Mesenchymal stem cell (in vitro differentiated cells and primary cell): ENCODE results near the gene TAS1R1.

ENCODE experiments used
- DNase-seq: peaks from one replicate; pipeline ENCODE4 v3.0.0-alpha.2; 2013
- H2AFZ ChIP-seq: one replicate; pipeline ENCODE4 v1.6.1; 2013; ENCODE audit warnings: low read depth, mild to moderate bottlenecking, control low read depth, inconsistent platforms, low read length, moderate library complexity
- H2AK5ac ChIP-seq: 2 replicates; pipeline ENCODE4 v1.6.1; 2013; ENCODE audit warnings: low read length, moderate library complexity, mild to moderate bottlenecking, inconsistent platforms; ENCODE audit not compliant: severe bottlenecking
- H2BK120ac ChIP-seq: one replicate; pipeline ENCODE4 v1.6.1; 2013; ENCODE audit warnings: low read depth, mild to moderate bottlenecking, inconsistent platforms, low read length, moderate library complexity
- H2BK12ac ChIP-seq, 2 experiments: one replicate each; pipeline ENCODE4 v1.6.1; 2013; ENCODE audit warnings: inconsistent platforms in 2 of 2, low read length in 2 of 2, mild to moderate bottlenecking in 2 of 2, moderate library complexity in 2 of 2, control low read depth in 1 of 2
- H2BK15ac ChIP-seq: one replicate; pipeline ENCODE4 v1.6.1; 2013; ENCODE audit warnings: mild to moderate bottlenecking, low read depth, inconsistent platforms; ENCODE audit not compliant: poor library complexity, severe bottlenecking
- H2BK5ac ChIP-seq: 2 replicates; pipeline ENCODE4 v1.6.1; 2013; ENCODE audit warnings: low read depth, mild to moderate bottlenecking, low read length, control low read depth, inconsistent platforms; ENCODE audit not compliant: poor library complexity, severe bottlenecking
- H3K14ac ChIP-seq, 2 experiments: one replicate each; pipeline ENCODE4 v1.6.1; 2013; ENCODE audit warnings: inconsistent platforms in 2 of 2, low read length in 2 of 2, control low read depth in 1 of 2, mild to moderate bottlenecking in 1 of 2, moderate library complexity in 1 of 2
- H3K18ac ChIP-seq, 2 experiments: one replicate each; pipeline ENCODE4 v1.6.1; 2013; ENCODE audit warnings: inconsistent platforms in 2 of 2, low read length in 2 of 2, control low read depth in 1 of 2, low read depth in 1 of 2, mild to moderate bottlenecking in 1 of 2
- H3K23ac ChIP-seq, 2 experiments: one replicate each; pipeline ENCODE4 v1.6.1; 2013; ENCODE audit warnings: inconsistent platforms in 2 of 2, low read length in 2 of 2, mild to moderate bottlenecking in 2 of 2, moderate library complexity in 2 of 2, control low read depth in 1 of 2
- H3K27ac ChIP-seq: 2 replicates; pipeline ENCODE4 v1.5.1; 2013; ENCODE audit warnings: mild to moderate bottlenecking, moderate library complexity, low read length, control low read depth, inconsistent platforms; ENCODE audit not compliant: poor library complexity, severe bottlenecking
- H3K27me3 ChIP-seq, 2 experiments: 2 replicates each; pipeline versions ENCODE4 v1.6.1 to v1.7.0; 2013; ENCODE audit warnings: low read length in 2 of 2, mild to moderate bottlenecking in 2 of 2, moderate library complexity in 2 of 2, control low read depth in 1 of 2, inconsistent platforms in 1 of 2; ENCODE audit not compliant: control insufficient read depth in 1 of 2, insufficient read depth in 1 of 2
- H3K36me3 ChIP-seq, 2 experiments: 2 replicates each; pipeline versions ENCODE4 v1.6.1 to v1.7.0; 2013; ENCODE audit warnings: low read length in 2 of 2, control low read depth in 1 of 2, inconsistent platforms in 1 of 2, low read depth in 1 of 2, mild to moderate bottlenecking in 1 of 2; ENCODE audit not compliant: insufficient read depth in 2 of 2, control insufficient read depth in 1 of 2
- H3K4ac ChIP-seq, 2 experiments: one replicate each; pipeline ENCODE4 v1.6.1; 2013; ENCODE audit warnings: inconsistent platforms in 2 of 2, low read length in 2 of 2, mild to moderate bottlenecking in 2 of 2, moderate library complexity in 2 of 2, control low read depth in 1 of 2, low read depth in 1 of 2
- H3K4me1 ChIP-seq: 2 replicates; pipeline ENCODE4 v1.6.1; 2013; ENCODE audit warnings: low read depth, low read length, control low read depth; ENCODE audit not compliant: control insufficient read depth, insufficient read depth
- H3K4me2 ChIP-seq: 2 replicates; pipeline ENCODE4 v1.6.1; 2013; ENCODE audit warnings: low read length, mild to moderate bottlenecking, inconsistent platforms; ENCODE audit not compliant: poor library complexity, severe bottlenecking
- H3K4me3 ChIP-seq, 2 experiments: 2 replicates each; pipeline versions ENCODE4 v1.5.1 to v1.7.0; 2013; ENCODE audit warnings: low read length in 2 of 2, mild to moderate bottlenecking in 2 of 2, control low read depth in 1 of 2, low read depth in 1 of 2; ENCODE audit not compliant: insufficient read depth in 1 of 2
- H3K79me1 ChIP-seq: replicated peaks from 2 replicates; pipeline ENCODE4 v1.6.1; 2013; ENCODE audit warnings: mild to moderate bottlenecking, control low read depth, low read length, inconsistent platforms; ENCODE audit not compliant: poor library complexity, severe bottlenecking
- H3K9ac ChIP-seq: 2 replicates; pipeline ENCODE4 v1.7.0; 2013; ENCODE audit warnings: mild to moderate bottlenecking, low read length, moderate library complexity
- H3K9me3 ChIP-seq: 2 replicates; pipeline ENCODE4 v1.7.0; 2013; ENCODE audit warnings: mild to moderate bottlenecking, low read length; ENCODE audit not compliant: control insufficient read depth
- H4K8ac ChIP-seq: one replicate; pipeline ENCODE4 v1.6.1; 2013; ENCODE audit warnings: inconsistent platforms, mild to moderate bottlenecking, low read length, moderate library complexity
- H4K91ac ChIP-seq: one replicate; pipeline ENCODE4 v1.6.1; 2013; ENCODE audit warnings: mild to moderate bottlenecking, low read length, inconsistent platforms
- WGBS: methylation state at CpG from one replicate; pipeline ENCODE4 v1.1.7; 2013; ENCODE audit warnings: mixed read lengths; 5-methylcytosine and 5-hydroxymethylcytosine counted together

The TAS1R1 gene

DNA sequence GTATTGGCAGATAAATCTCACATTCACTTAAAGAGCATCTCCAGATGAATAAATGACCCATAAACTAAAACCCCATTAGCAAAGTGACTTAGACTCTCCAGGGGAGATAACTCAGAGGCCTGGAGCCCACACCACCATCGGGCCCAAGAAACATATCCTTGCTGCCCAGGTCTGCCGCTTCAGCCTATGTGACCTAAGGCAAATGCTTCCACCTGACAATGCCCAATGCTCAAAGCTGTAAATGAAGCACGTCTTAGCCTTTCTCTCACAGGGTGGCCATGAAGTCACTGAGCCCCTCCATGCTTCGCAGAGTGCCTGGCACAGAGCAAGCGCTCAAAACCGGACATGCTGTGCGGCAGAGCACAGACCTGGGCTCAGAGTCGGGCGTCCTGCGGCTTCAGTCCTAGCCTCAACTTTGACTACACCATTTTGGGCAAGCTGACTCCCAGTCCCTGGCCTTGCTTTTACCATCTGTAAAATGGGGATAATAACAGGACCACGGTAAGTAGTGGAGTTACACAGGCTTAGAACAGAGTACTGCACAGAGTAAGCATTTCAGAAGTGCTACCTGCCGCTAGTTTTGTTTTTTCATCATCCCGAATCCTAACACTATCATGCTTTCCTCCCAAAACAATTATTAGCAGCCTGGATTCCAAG is 24.5 kb upstream of the TAS1R1 start:
- H2BK15ac ChIP-seq: no peak overlapping the region
- H3K4me3 ChIP-seq: no peak overlapping the region
- no peak overlapping the region for H3K4me2 ChIP-seq
- H3K18ac ChIP-seq: no peak overlapping the region
- no peaks in the 10 kb centered on the region for H3K9me3 ChIP-seq
- no peak overlapping the region for H4K91ac ChIP-seq
- H3K36me3 ChIP-seq: peaks cover 60 to 76% of the 10 kb centered on the region in 2 experiments
- no peak overlapping the region for H3K27ac ChIP-seq
- no peak overlapping the region for H4K8ac ChIP-seq
- H2BK5ac ChIP-seq: no peak overlapping the region
- no peaks in the 10 kb centered on the region for H3K27me3 ChIP-seq
- no peak overlapping the region for H2AFZ ChIP-seq
- H3K79me1 ChIP-seq: peaks cover 25% of the 10 kb centered on the region
- H3K4ac ChIP-seq: no peak overlapping the region
- H3K4me1 ChIP-seq: peaks cover 2% of the 10 kb centered on the region
- H2BK12ac ChIP-seq: no peak overlapping the region
- no peak overlapping the region for H2AK5ac ChIP-seq
- no peak overlapping the region for H3K9ac ChIP-seq
- H3K23ac ChIP-seq: no peak overlapping the region
- H2BK120ac ChIP-seq: no peak overlapping the region
- DNase-seq: no peak
- 99% methylated on average over 12 of the region's 13 CpGs for WGBS
- no peak overlapping the region for H3K14ac ChIP-seq

DNA sequence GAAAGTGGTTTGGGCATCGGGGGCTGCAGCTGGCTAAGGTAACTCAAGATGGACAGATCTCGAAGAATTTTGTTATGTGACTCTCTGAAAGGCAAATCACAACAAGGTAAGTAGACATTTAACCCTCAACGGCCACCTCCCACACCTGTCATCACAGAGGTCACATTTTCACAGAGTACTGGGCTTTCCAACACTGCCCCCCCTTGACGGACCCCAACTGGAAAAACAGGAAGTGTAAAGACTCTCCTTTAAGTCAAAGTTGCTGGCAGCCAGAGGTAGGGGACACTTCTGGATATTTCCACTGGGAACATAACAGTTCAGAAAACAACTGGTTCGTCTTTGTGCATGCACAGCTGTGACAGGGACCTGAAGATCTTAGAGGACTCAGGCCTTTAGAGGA is 23.1 kb upstream of the TAS1R1 start:
- 90% methylated on average over 5 of the region's 5 CpGs for WGBS

DNA sequence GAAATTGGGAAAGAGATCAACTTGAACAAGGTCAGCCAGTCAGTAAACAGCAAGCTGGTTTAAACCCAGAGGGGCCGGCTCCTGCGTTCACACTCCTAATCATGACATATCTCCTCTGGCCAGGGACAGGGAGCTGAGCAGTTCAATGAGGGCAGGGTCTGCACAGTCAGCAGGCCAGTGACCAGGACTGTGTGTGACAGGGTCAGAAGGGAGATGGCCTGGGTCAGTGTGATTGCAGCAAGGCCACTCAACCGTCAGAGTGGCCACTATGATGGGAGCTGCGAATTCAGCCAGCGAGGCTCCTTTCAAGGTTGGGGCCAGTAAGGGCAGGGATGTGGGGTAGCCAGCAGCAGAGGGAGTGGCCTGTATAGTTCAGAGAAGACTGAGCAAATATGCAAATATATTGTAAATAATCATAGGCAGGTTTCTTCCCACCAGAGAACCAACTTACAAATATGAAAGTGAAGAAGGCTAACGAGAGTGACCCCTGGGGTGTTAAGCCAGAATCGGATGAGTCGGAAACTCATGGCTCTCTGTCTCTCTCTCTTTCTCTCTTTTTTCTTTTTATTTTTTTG is 20.8 kb upstream of the TAS1R1 start:
- no peak overlapping the region for H2AFZ ChIP-seq
- peaks cover 37 to 58% of the 10 kb centered on the region in 2 experiments for H3K36me3 ChIP-seq
- no peak overlapping the region for H2BK12ac ChIP-seq
- H3K27ac ChIP-seq: no peak overlapping the region
- no peak overlapping the region for H3K23ac ChIP-seq
- peaks cover 3% of the 10 kb centered on the region for H3K4me1 ChIP-seq
- H3K4me2 ChIP-seq: no peak overlapping the region
- no peak overlapping the region for H3K9ac ChIP-seq
- no peak for DNase-seq
- no peaks in the 10 kb centered on the region for H3K9me3 ChIP-seq
- no peak overlapping the region for H2BK5ac ChIP-seq
- peaks cover 14% of the 10 kb centered on the region for H3K79me1 ChIP-seq
- H3K4ac ChIP-seq: no peak overlapping the region
- H2BK15ac ChIP-seq: no peak overlapping the region
- no peak overlapping the region for H4K8ac ChIP-seq
- H4K91ac ChIP-seq: no peak overlapping the region
- H3K18ac ChIP-seq: no peak overlapping the region
- no peak overlapping the region for H2BK120ac ChIP-seq
- H2AK5ac ChIP-seq: no peak overlapping the region
- 98% methylated on average over 8 of the region's 8 CpGs for WGBS
- H3K4me3 ChIP-seq: no peak overlapping the region
- no peaks in the 10 kb centered on the region for H3K27me3 ChIP-seq
- H3K14ac ChIP-seq: no peak overlapping the region

More for the DNA sequence above, 23.1 kb upstream of the TAS1R1 start:
- Histone ChIP-seq H2BK12ac (no peak overlapping the region), H2BK5ac (no peak overlapping the region), H2AFZ (no peak overlapping the region), H3K4me1 (peaks cover 2% of the 10 kb centered on the region), H3K14ac (no peak overlapping the region), H4K91ac (no peak overlapping the region), H3K79me1 (peaks cover 23% of the 10 kb centered on the region), H3K18ac (no peak overlapping the region), H3K27ac (no peak overlapping the region), H3K9me3 (no peaks in the 10 kb centered on the region), H2BK15ac (no peak overlapping the region), H3K4ac (no peak overlapping the region), H3K27me3 (no peaks in the 10 kb centered on the region), H3K23ac (no peak overlapping the region), H4K8ac (no peak overlapping the region), H3K4me3 (no peak overlapping the region), H2AK5ac (no peak overlapping the region), H3K9ac (no peak overlapping the region), H3K36me3 (peaks cover 52 to 72% of the 10 kb centered on the region in 2 experiments), H3K4me2 (no peak overlapping the region), H2BK120ac (no peak overlapping the region)
- DNase-seq: no peak

DNA sequence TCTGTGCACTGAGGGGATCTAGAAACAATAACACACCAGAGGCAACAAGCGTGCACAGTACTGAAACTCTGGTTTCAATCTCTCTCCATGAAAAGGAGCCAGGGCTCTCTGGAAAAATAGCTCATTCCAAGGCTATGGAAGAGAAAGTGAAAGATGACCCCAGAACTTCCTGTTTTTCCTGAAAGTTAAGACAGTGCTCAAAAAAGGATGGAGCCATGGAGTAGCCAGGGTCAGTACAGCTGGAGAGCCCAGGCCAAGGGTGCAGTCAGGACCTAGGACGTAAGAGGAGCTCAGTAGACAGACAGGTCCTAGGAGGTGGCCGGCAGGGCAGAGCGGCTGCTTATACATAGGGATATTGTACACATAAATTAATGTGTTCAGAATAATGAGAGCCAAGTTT is 19.9 kb upstream of the TAS1R1 start:
- Histone ChIP-seq H3K4ac (no peak overlapping the region), H3K36me3 (peaks cover 37 to 61% of the 10 kb centered on the region in 2 experiments), H3K18ac (no peak overlapping the region), H3K23ac (no peak overlapping the region), H3K9ac (no peak overlapping the region), H3K4me3 (no peak overlapping the region), H2AK5ac (no peak overlapping the region), H3K4me1 (peaks cover 3% of the 10 kb centered on the region), H3K27ac (no peak overlapping the region), H2BK120ac (no peak overlapping the region), H2BK12ac (no peak overlapping the region), H3K27me3 (no peaks in the 10 kb centered on the region), H2AFZ (no peak overlapping the region), H2BK15ac (no peak overlapping the region), H4K8ac (no peak overlapping the region), H3K14ac (no peak overlapping the region), H3K4me2 (no peak overlapping the region), H2BK5ac (no peak overlapping the region), H3K9me3 (no peaks in the 10 kb centered on the region), H3K79me1 (peaks cover 14% of the 10 kb centered on the region), H4K91ac (no peak overlapping the region)
- peak; percentile 23 for DNase-seq
- WGBS: 100% methylated on average over 4 of the region's 4 CpGs
